ENCODE results near the gene DCAF16.

Gene DCAF16

DNA sequence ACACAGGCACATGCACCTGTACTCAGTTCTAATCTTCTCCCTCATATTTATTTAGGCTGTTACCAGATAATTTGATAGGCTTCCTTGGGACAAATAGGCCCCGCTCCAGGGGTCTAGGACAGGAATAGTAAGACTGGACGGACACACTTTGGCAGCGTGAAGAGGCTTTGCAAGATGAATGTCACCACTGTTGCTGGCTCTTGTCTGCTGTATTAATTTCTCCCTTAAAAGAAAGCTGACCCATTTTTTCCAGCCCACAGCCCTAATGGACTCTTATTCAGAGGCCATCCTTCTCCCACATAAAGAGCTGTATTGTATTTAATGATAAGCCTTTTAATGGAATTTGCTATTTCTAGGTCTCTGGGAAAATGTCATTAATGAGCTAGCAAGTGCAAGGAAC, 47.1 kb downstream of the DCAF16 start:
- DNase-seq (ENCODE audit: extremely low read depth, insufficient read length) = no peak
- TF ChIP-seq, protein P1, sequence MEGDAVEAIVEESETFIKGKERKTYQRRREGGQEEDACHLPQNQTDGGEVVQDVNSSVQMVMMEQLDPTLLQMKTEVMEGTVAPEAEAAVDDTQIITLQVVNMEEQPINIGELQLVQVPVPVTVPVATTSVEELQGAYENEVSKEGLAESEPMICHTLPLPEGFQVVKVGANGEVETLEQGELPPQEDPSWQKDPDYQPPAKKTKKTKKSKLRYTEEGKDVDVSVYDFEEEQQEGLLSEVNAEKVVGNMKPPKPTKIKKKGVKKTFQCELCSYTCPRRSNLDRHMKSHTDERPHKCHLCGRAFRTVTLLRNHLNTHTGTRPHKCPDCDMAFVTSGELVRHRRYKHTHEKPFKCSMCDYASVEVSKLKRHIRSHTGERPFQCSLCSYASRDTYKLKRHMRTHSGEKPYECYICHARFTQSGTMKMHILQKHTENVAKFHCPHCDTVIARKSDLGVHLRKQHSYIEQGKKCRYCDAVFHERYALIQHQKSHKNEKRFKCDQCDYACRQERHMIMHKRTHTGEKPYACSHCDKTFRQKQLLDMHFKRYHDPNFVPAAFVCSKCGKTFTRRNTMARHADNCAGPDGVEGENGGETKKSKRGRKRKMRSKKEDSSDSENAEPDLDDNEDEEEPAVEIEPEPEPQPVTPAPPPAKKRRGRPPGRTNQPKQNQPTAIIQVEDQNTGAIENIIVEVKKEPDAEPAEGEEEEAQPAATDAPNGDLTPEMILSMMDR (IDR thresholded peaks at IDR 0.05; ENCODE audit: insufficient read depth, low read length, poor library complexity, severe bottlenecking) = no peak
- Histone ChIP-seq H3K27me3 (replicated peaks; ENCODE audit: control insufficient read depth, insufficient read depth, low read length) (no peaks in the 10 kb centered on the region), H3K4me3 (replicated peaks; ENCODE audit: low read depth, low read length) (no peak overlapping the region), H3K36me3 (ENCODE audit: control insufficient read depth, insufficient read depth, low read length) (no peaks in the 10 kb centered on the region)

DNA sequence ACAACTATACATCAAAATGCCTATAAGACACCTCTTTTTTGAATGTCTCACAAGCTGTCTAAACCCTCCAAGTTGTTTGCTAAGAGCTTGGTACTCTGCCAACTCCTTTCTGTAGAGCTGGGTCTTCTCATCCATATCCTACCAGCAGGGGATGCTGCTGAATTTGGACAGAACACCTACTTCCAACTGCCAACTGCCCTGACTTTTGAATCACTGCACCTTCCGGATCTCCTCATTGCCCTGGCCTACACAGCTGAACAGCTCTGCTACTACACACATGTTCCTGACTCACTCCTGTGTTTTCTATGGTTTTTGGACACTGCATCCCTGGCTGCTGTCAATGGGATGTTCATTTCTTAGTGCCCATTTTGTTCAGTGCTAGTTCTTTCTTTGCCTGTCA, 47.8 kb downstream of the DCAF16 start:
- Histone ChIP-seq H3K36me3 (ENCODE audit: control insufficient read depth, insufficient read depth, low read length) (no peaks in the 10 kb centered on the region), H3K4me3 (replicated peaks; ENCODE audit: low read depth, low read length) (no peak overlapping the region), H3K27me3 (replicated peaks; ENCODE audit: control insufficient read depth, insufficient read depth, low read length) (no peaks in the 10 kb centered on the region)
- TF ChIP-seq, protein P1 (IDR thresholded peaks at IDR 0.05; ENCODE audit: insufficient read depth, low read length, poor library complexity, severe bottlenecking) = peak; percentile 37
- DNase-seq (ENCODE audit: extremely low read depth, insufficient read length) = no peak

DNA sequence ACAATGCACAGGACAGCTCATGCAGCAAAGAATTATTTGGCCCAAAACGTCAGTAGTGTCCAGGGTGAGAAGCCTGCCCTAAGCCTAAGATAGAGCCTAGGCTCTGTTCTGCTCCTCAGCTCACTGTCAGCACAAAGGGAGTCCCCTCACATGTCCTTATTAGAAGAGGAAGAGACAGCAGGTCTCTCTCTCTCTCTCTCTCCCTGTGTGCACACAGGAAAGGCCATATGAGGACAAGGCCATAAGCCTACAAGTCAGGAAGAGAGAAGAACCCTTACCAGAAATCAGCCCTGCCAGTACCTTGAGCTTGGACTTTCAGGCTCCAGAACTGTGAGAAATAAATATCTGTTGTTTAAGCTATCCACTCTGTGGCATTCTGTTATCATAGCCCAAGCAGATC, 49.5 kb downstream of the DCAF16 start:
- H3K27me3 ChIP-seq (replicated peaks; ENCODE audit: control insufficient read depth, insufficient read depth, low read length) = no peaks in the 10 kb centered on the region
- TF ChIP-seq, protein P1 (IDR thresholded peaks at IDR 0.05; ENCODE audit: insufficient read depth, low read length, poor library complexity, severe bottlenecking) = no peak
- no peaks in the 10 kb centered on the region for H3K36me3 ChIP-seq (ENCODE audit: control insufficient read depth, insufficient read depth, low read length)
- no peak for DNase-seq (ENCODE audit: extremely low read depth, insufficient read length)
- H3K4me3 ChIP-seq (replicated peaks; ENCODE audit: low read depth, low read length) = no peak overlapping the region

DNA sequence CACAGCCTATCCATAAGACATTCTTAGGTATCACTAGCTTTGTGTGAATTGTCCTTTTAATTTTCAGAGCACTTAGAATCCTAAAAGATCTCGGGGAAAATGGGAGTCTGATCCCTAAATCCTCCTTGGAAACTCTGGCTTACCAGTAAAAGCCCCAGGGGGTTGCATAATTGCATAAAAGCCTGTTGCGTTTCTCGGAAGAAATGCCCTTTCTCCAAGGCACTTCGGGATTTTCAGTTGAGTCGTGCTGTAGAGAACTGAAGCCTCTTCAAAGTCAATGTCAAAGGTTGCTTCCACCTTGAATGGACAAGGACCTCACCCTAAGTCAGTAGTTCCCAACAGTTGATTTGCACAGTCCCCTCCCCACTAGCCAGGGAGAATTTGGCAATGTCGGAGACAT, 49.9 kb downstream of the DCAF16 start:
- H3K36me3 ChIP-seq (ENCODE audit: control insufficient read depth, insufficient read depth, low read length) = no peaks in the 10 kb centered on the region
- no peak for DNase-seq (ENCODE audit: extremely low read depth, insufficient read length)
- TF ChIP-seq, protein P1 (IDR thresholded peaks at IDR 0.05; ENCODE audit: insufficient read depth, low read length, poor library complexity, severe bottlenecking) = no peak
- H3K4me3 ChIP-seq (replicated peaks; ENCODE audit: low read depth, low read length) = no peak overlapping the region
- H3K27me3 ChIP-seq (replicated peaks; ENCODE audit: control insufficient read depth, insufficient read depth, low read length) = no peaks in the 10 kb centered on the region

DNA sequence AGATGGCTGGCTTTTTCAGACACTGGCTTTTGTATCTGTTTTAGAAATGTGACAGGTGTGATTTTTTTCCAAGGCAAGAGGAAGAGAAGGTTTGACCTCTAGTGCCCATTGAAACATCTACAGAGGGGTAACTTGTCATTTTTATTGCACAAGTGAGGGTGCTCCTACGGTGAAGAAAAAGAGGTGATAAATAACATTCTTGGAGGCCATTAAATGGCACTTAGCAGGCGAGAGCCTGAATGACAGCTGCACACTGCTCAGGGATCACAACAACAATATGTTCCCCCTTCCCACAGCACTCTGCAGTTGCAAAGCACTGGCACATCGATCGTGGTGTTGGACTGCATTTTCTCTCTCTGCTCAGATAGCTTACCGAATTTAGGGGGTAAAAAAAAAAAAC, 52.1 kb downstream of the DCAF16 start:
- TF ChIP-seq, protein P1 (IDR thresholded peaks at IDR 0.05; ENCODE audit: insufficient read depth, low read length, poor library complexity, severe bottlenecking) = no peak
- Histone ChIP-seq H3K4me3 (replicated peaks; ENCODE audit: low read depth, low read length) (no peak overlapping the region), H3K27me3 (replicated peaks; ENCODE audit: control insufficient read depth, insufficient read depth, low read length) (no peaks in the 10 kb centered on the region), H3K36me3 (ENCODE audit: control insufficient read depth, insufficient read depth, low read length) (no peaks in the 10 kb centered on the region)
- DNase-seq (ENCODE audit: extremely low read depth, insufficient read length) = no peak

DNA sequence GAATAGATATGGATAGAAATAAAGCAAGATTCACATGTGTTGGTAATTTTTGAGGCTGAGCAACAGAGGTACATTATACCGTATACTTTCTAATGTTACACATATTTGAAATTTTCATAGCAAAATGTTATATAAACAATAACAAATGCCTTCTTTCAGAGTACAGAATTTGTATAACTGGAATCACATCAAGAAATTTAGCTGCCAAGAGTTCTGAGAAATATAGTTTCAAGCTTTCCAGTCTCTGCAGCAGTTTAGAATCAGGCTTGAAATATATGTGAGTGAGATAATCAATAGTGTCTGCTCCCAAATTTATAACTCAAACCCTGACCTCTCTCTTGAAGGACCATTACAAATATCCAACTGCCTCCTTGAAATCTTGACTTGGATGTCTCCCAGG, 52.9 kb downstream of the DCAF16 start:
- Histone ChIP-seq H3K36me3 (ENCODE audit: control insufficient read depth, insufficient read depth, low read length) (no peaks in the 10 kb centered on the region), H3K4me3 (replicated peaks; ENCODE audit: low read depth, low read length) (no peak overlapping the region), H3K27me3 (replicated peaks; ENCODE audit: control insufficient read depth, insufficient read depth, low read length) (no peaks in the 10 kb centered on the region)
- DNase-seq (ENCODE audit: extremely low read depth, insufficient read length) = no peak
- TF ChIP-seq, protein P1 (IDR thresholded peaks at IDR 0.05; ENCODE audit: insufficient read depth, low read length, poor library complexity, severe bottlenecking) = no peak
